ENCODE data around the gene LRCH3. TPM values are rescaled to one million over a fixed set of nuclear protein-coding genes. Genes with fewer than 3 reads are reported as not detected.

LRCH3 gene
- total and polyA plus RNA-seq, 9 of the 15 experiments (the other 6 are each of a cell fraction or from before 2014, with no cell fraction given), result 4.6 to 75.3 (median 30.3) TPM

- ChIA-PET CTCF (ENCODE audit: low intra/inter-chr PET ratio) (no interaction called here), POLR2A (interaction anchor here (0.6 to 1.6 kb wide), 4 partner anchors 9 to 772 kb away, joined by 3 to 6 read pairs (median 4); no protein-coding TSS in a partner anchor)
- Histone ChIP-seq H3K4me2 (ENCODE audit: insufficient read depth, low read length) (no peak overlapping the region), H4K20me1 (replicated peaks; ENCODE audit: control insufficient read depth, insufficient read depth, low read length) (no peaks in the 10 kb centered on the region), H3K4me1 (replicated peaks in 1 of 2; ENCODE audit: control insufficient read depth in 2 of 2, insufficient read depth in 2 of 2, low read length in 2 of 2) (peaks cover 0 to 5% of the 10 kb centered on the region in 2 experiments; a peak in 1 of 5 replicates), H3K27ac (ENCODE audit: extremely low read depth, low read depth, low read length) (no peak overlapping the region), H3K9ac (ENCODE audit: insufficient read depth in 1 of 2, low read depth in 2 of 2, low read length in 2 of 2) (no peak overlapping the region), H3K79me2 (ENCODE audit: control insufficient read depth, insufficient read depth, low read length) (no peaks in the 10 kb centered on the region), H3K36me3 (ENCODE audit: control insufficient read depth, insufficient read depth, low read length) (peaks cover 63% of the 10 kb centered on the region), H2AFZ (ENCODE audit: low read depth, low read length) (no peak overlapping the region), H3K9me3 (replicated peaks; ENCODE audit: control insufficient read depth, insufficient read depth, low read depth, low read length) (no peaks in the 10 kb centered on the region), H3K4me3 (no peak overlapping the region), H3K27me3 (ENCODE audit: control insufficient read depth in 2 of 2, insufficient read depth in 2 of 2, low read length in 2 of 2) (no peaks in the 10 kb centered on the region), H3K9me1 (ENCODE audit: control insufficient read depth, insufficient read depth, low read length) (no peaks in the 10 kb centered on the region)
- intact Hi-C loops (cut with micrococcal nuclease), result no loop called here
- no peak for FAIRE-seq
- WGBS (ENCODE audit: insufficient coverage, low coverage, missing lambda C conversion rate), result 84% methylated on average over 5 of the region's 5 CpGs
- in situ Hi-C loops (cut with MboI), result no loop called here
- ATAC-seq, result no peak
- BruUV-seq (replicated peaks), result no TSS peak
- no peak for DNase-seq (ENCODE audit: extremely low read depth in 1 of 4, low spot score in 3 of 4)
- TF ChIP-seq ZMIZ1 (IDR thresholded peaks at IDR 0.05; ENCODE audit: low read depth in 2 of 2, low read length in 2 of 2) (no peak), FOS (IDR thresholded peaks at IDR 0.05; ENCODE audit: extremely low read depth, insufficient read length) (no peak), NR0B1 (IDR thresholded peaks at IDR 0.05; ENCODE audit: partially characterized antibody) (no peak), YY1 (IDR thresholded peaks at IDR 0.05; ENCODE audit: borderline replicate concordance in 1 of 3, control insufficient read depth in 1 of 3, extremely low read depth in 1 of 3, insufficient read depth in 3 of 3, insufficient read length in 1 of 3, insufficient replicate concordance in 2 of 3, low read depth in 1 of 3, low read length in 2 of 3) (no peak), E2F4 (CRISPR knock-in tag; IDR thresholded peaks at IDR 0.05; ENCODE audit: low read depth) (no peak)
Measured at GRCh38 chr3:197841789-197842188, 50.7 kb downstream of the LRCH3 start.
